Panc1 (cell line): ENCODE measurements around the gene RELL1. TPM values are rescaled to one million over a fixed set of nuclear protein-coding genes. Genes with fewer than 3 reads are reported as not detected.

Experiments
- ATAC-seq: fragments of 200-7000 bp; cut with Tn5 transposase; 2 replicates; pipeline ENCODE4 v1.9.1; 2020; ENCODE audit warnings: mild to moderate bottlenecking, moderate library complexity
- BruUV-seq: library from RNA; stranded (reverse); fragments of 400-500 nt; replicated peaks from 2 replicates; lab custom pipeline; 2021; lab: Mats Ljungman, UMichigan
- CTCF ChIA-PET: fragments of 300-600 bp; sonication (Branson Sonifier 250); formaldehyde crosslinking; loops from one replicate; lab custom pipeline; 2022; ENCODE audit warnings: antibody characterized with exemption; lab: Charles Lee
- POLR2A ChIA-PET: fragments of 300-600 bp; sonication (Branson Sonifier 250); formaldehyde crosslinking; loops from one replicate; lab custom pipeline; 2022; ENCODE audit warnings: antibody characterized with exemption; lab: Charles Lee
- DNase-seq: peaks from one replicate; pipeline ENCODE4 v3.0.0-alpha.2; 2010; ENCODE audit warnings: low read depth, low spot score
- H3K27ac ChIP-seq: 2 replicates; pipeline ENCODE4 v1.5.1; 2011; ENCODE audit warnings: mild to moderate bottlenecking, low read length, inconsistent platforms
- H3K27me3 ChIP-seq: fragments of 200-500 bp; sonication (Bioruptor generic); 2 replicates; pipeline ENCODE4 v1.6.0; 2014; ENCODE audit warnings: low read length, inconsistent platforms; ENCODE audit not compliant: control insufficient read depth, insufficient read depth
- H3K36me3 ChIP-seq: fragments of 200-500 bp; sonication (Bioruptor generic); 2 replicates; pipeline ENCODE4 v1.5.1; 2014; ENCODE audit warnings: inconsistent platforms, mild to moderate bottlenecking, low read length, moderate library complexity; ENCODE audit not compliant: control insufficient read depth, insufficient read depth
- H3K4me1 ChIP-seq: 2 replicates; pipeline ENCODE4 v1.5.1; 2011; ENCODE audit warnings: inconsistent platforms, mild to moderate bottlenecking, low read length, moderate library complexity; ENCODE audit not compliant: control insufficient read depth, insufficient read depth
- H3K4me3 ChIP-seq, 2 experiments: 2 replicates each; pipeline ENCODE4 v1.5.1; 2011 to 2012; ENCODE audit warnings: low read depth in 2 of 2, low read length in 2 of 2, mild to moderate bottlenecking in 2 of 2, inconsistent platforms in 1 of 2, moderate library complexity in 1 of 2
- H3K9me3 ChIP-seq: fragments of 200-500 bp; sonication (Bioruptor generic); 2 replicates; pipeline ENCODE4 v1.5.1; 2014; ENCODE audit warnings: low read depth, mild to moderate bottlenecking, inconsistent platforms, low read length, moderate library complexity; ENCODE audit not compliant: control insufficient read depth, insufficient read depth
- POLR2AphosphoS5 ChIP-seq: IDR thresholded peaks from 2 replicates; pipeline ENCODE4 v1.6.1; 2012; ENCODE audit warnings: mild to moderate bottlenecking, low read depth, low read length, moderate library complexity
- SIN3A ChIP-seq: IDR thresholded peaks from 2 replicates; pipeline ENCODE4 v1.6.1; 2012; ENCODE audit warnings: low read depth, mild to moderate bottlenecking, low read length, moderate library complexity, borderline replicate concordance; ENCODE audit not compliant: insufficient read depth
- TCF7L2 ChIP-seq: IDR thresholded peaks from 2 replicates; pipeline ENCODE4 v1.6.1; 2011; ENCODE audit warnings: mild to moderate bottlenecking, low read depth, low read length, inconsistent platforms
- in situ Hi-C: cut with HindIII; loops from 2 replicates; pipeline ENCODE4 v1.10.0; 2016; ENCODE audit warnings: low sequenced_read_pairs, low pct_unique_long_range_greater_than_20kb
- intact Hi-C: fragments of 100-400 bp; cut with micrococcal nuclease; formaldehyde crosslinking; loops from one replicate; pipeline ENCODE4 v1.10.0; 2022; ENCODE audit not compliant: unreplicated experiment
- total RNA-seq: library from RNA; stranded (reverse); gene quantifications from one replicate; pipeline ENCODE4 v1.2.1, GENCODE V29; 2021; ENCODE audit not compliant: unreplicated experiment
- TF ChIP-seq, protein P1 (sequence below), 2 experiments: IDR thresholded peaks; 2 replicates each; pipeline ENCODE4 v1.6.1; 2011 to 2012; ENCODE audit warnings: low read depth in 2 of 2, control low read depth in 1 of 2, low read length in 1 of 2, mild to moderate bottlenecking in 1 of 2, moderate library complexity in 1 of 2; ENCODE audit not compliant: insufficient read depth in 1 of 2
- TF ChIP-seq, protein P2 (sequence below): fragments of 450-650 bp; IDR thresholded peaks from 2 replicates; pipeline ENCODE4 v1.5.1; 2017; ENCODE audit warnings: mild to moderate bottlenecking

Gene RELL1
- total RNA-seq, 1 experiment from 2014 or later: 29.1 TPM

DNA sequence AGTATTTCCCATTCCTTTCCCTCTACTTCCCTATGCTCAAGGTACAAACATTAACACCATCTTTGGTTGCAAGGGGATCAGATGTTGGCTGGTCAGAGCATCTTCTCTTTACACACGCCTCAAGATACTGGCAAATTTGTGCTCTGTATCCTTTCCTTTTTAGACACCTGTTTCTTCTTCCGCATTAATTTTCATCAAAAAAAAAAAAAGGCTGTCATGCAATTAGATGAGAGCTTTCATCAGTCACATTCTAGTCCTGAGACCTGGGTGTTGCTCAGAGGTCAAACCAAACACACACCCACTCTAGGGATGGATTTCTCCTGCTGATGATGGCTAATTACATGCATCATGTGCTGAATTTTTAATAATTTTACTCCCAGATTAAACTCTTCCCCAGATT is 2.0 kb downstream of the RELL1 start:
- peaks cover 9% of the 10 kb centered on the region; the same call in 1 of the 2 replicates for H3K4me1 ChIP-seq
- CTCF ChIA-PET: no interaction called here
- DNase-seq: no peak
- BruUV-seq: no TSS peak
- no peaks in the 10 kb centered on the region for H3K27me3 ChIP-seq
- H3K36me3 ChIP-seq: no peaks in the 10 kb centered on the region
- intact Hi-C loops: loop anchor here (5.0 kb wide), 1 partner anchor 82 kb away; no protein-coding TSS in a partner anchor
- H3K4me3 ChIP-seq: no peak overlapping the region
- in situ Hi-C loops: no loop called here
- POLR2A ChIA-PET: no interaction called here
- TF ChIP-seq TCF7L2: no peak
- TF ChIP-seq POLR2AphosphoS5: no peak
- TF ChIP-seq, protein P1, sequence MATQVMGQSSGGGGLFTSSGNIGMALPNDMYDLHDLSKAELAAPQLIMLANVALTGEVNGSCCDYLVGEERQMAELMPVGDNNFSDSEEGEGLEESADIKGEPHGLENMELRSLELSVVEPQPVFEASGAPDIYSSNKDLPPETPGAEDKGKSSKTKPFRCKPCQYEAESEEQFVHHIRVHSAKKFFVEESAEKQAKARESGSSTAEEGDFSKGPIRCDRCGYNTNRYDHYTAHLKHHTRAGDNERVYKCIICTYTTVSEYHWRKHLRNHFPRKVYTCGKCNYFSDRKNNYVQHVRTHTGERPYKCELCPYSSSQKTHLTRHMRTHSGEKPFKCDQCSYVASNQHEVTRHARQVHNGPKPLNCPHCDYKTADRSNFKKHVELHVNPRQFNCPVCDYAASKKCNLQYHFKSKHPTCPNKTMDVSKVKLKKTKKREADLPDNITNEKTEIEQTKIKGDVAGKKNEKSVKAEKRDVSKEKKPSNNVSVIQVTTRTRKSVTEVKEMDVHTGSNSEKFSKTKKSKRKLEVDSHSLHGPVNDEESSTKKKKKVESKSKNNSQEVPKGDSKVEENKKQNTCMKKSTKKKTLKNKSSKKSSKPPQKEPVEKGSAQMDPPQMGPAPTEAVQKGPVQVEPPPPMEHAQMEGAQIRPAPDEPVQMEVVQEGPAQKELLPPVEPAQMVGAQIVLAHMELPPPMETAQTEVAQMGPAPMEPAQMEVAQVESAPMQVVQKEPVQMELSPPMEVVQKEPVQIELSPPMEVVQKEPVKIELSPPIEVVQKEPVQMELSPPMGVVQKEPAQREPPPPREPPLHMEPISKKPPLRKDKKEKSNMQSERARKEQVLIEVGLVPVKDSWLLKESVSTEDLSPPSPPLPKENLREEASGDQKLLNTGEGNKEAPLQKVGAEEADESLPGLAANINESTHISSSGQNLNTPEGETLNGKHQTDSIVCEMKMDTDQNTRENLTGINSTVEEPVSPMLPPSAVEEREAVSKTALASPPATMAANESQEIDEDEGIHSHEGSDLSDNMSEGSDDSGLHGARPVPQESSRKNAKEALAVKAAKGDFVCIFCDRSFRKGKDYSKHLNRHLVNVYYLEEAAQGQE (IDR thresholded peaks at IDR 0.05; ENCODE audit: insufficient read depth in 1 of 2, low read depth in 2 of 2, low read length in 1 of 2): no peak
- TF ChIP-seq SIN3A: no peak
- TF ChIP-seq, protein P2, sequence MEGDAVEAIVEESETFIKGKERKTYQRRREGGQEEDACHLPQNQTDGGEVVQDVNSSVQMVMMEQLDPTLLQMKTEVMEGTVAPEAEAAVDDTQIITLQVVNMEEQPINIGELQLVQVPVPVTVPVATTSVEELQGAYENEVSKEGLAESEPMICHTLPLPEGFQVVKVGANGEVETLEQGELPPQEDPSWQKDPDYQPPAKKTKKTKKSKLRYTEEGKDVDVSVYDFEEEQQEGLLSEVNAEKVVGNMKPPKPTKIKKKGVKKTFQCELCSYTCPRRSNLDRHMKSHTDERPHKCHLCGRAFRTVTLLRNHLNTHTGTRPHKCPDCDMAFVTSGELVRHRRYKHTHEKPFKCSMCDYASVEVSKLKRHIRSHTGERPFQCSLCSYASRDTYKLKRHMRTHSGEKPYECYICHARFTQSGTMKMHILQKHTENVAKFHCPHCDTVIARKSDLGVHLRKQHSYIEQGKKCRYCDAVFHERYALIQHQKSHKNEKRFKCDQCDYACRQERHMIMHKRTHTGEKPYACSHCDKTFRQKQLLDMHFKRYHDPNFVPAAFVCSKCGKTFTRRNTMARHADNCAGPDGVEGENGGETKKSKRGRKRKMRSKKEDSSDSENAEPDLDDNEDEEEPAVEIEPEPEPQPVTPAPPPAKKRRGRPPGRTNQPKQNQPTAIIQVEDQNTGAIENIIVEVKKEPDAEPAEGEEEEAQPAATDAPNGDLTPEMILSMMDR: no peak
- no peak overlapping the region for H3K27ac ChIP-seq
- ATAC-seq: no peak
- H3K9me3 ChIP-seq: no peaks in the 10 kb centered on the region

DNA sequence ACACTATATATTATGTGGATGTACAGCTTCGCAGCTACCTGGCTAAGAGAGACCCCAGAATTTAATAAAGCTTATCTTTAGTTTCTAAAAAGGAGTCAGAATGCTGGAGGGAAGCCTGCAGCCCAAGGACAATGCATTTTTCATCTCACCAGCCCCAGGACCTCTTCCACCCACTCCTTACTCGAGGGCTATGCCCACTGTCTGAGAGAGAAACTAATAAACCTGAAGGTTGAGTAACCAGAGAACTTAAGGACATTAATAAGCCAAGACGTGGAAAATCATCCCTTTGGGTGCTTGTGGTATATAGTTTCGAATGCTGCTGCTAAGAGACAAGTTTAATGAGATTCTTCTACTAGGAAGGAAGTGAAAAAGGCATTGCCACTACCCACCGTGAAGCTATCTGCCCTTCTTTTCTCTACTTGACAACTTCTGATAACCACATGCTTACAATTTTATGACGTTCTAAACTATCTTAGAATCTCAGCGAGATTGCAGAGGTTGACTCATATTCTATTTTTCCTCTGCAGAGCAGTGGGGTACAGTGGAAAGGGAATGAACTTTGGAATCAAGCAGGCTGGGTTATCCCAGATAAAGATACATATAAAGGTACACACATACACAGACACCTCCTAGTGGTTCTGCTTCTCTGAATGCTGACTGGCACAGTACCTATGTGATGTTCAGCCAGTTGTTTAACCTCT is 3.3 kb downstream of the RELL1 start:
- H3K4me1 ChIP-seq: peaks cover 9% of the 10 kb centered on the region; the same call in 1 of the 2 replicates
- in situ Hi-C loops: no loop called here
- no peak for DNase-seq
- H3K27ac ChIP-seq: no peak overlapping the region
- intact Hi-C loops: loop anchor here (5.0 kb wide), 1 partner anchor 81 kb away; no protein-coding TSS in a partner anchor
- H3K27me3 ChIP-seq: no peaks in the 10 kb centered on the region
- H3K36me3 ChIP-seq: no peaks in the 10 kb centered on the region
- ChIA-PET POLR2A (no interaction called here), CTCF (interaction anchor here (0.6 kb wide), 1 partner anchor 1246 kb away, joined by 3 read pairs; no protein-coding TSS in a partner anchor)
- H3K9me3 ChIP-seq: no peaks in the 10 kb centered on the region
- ATAC-seq: no peak
- TF ChIP-seq, protein P1 (IDR thresholded peaks at IDR 0.05; ENCODE audit: insufficient read depth in 1 of 2, low read depth in 2 of 2, low read length in 1 of 2): no peak
- TF ChIP-seq, protein P2: peak; percentile 43; the same call in 1 of the 2 replicates
- BruUV-seq: no TSS peak
- no peak overlapping the region for H3K4me3 ChIP-seq
